Renal cortex interstitium (tissue), 11 donors: ENCODE measurements around the gene CD109. TPM values are rescaled to one million over a fixed set of nuclear protein-coding genes. Genes with fewer than 3 reads are reported as not detected.
"Not testable (repeated sequence)": the region's sequence is repeated elsewhere in the genome, so short reads cannot be mapped to it uniquely, and the experiment has no call there.

ENCODE experiments used
- DNase-seq, 11 donors: peaks; one replicate each; pipeline ENCODE4 v3.0.0-alpha.2; 2013; ENCODE audit warnings: low read depth in 9 of 11, low spot score in 4 of 11; ENCODE audit errors: extremely low read depth in 1 of 11
- polyA plus RNA-seq, 3 donors: library from polyadenylated mRNA; unstranded; fragments of 120-200 nt; gene quantifications; one replicate each; pipeline ENCODE4 v1.2.1, GENCODE V29; 2013; ENCODE audit not compliant: insufficient read length in 3 of 3

The CD109 gene
- polyA plus RNA-seq, 3 donors: 11.9 to 14.9 (median 12.8) TPM

GRCh38 chr6:73713426-73714147 is 17.6 kb downstream of the CD109 start:
- DNase-seq: no peak

- DNase-seq: not testable (repeated sequence)
Observed at GRCh38 chr6:73715111-73715508, 19.1 kb downstream of the CD109 start.

GRCh38 chr6:73719046-73719445 is 23.0 kb downstream of the CD109 start:
- no peak for DNase-seq

GRCh38 chr6:73722318-73723060 is 26.5 kb downstream of the CD109 start:
- no peak for DNase-seq

GRCh38 chr6:73723480-73723879 is 27.5 kb downstream of the CD109 start:
- DNase-seq: not testable (repeated sequence)

GRCh38 chr6:73724389-73724788 is 28.4 kb downstream of the CD109 start:
- DNase-seq: no peak

GRCh38 chr6:73725192-73725591 is 29.2 kb downstream of the CD109 start:
- peak in 1 of 11 donors; percentile 48 for DNase-seq

GRCh38 chr6:73727114-73727513 is 31.1 kb downstream of the CD109 start:
- no peak for DNase-seq

- DNase-seq: no peak
Observed at GRCh38 chr6:73728548-73729205, 32.7 kb downstream of the CD109 start.

GRCh38 chr6:73731285-73731684 is 35.3 kb downstream of the CD109 start:
- no peak for DNase-seq

- peak in 8 of 11 donors; percentile 47 to 66 (median 51) for DNase-seq
Observed at GRCh38 chr6:73732845-73733675, 37.1 kb downstream of the CD109 start.

GRCh38 chr6:73733791-73734190 is 37.8 kb downstream of the CD109 start:
- DNase-seq: no peak

GRCh38 chr6:73734832-73735453 is 38.9 kb downstream of the CD109 start:
- DNase-seq: no peak

GRCh38 chr6:73738367-73739028 is 42.5 kb downstream of the CD109 start:
- no peak for DNase-seq

- DNase-seq: peak; percentile 47 to 81 (median 54)
Observed at GRCh38 chr6:73739096-73739495, 43.1 kb downstream of the CD109 start.

- DNase-seq: no peak
Observed at GRCh38 chr6:73742433-73742832, 46.4 kb downstream of the CD109 start.

GRCh38 chr6:73743081-73743480 is 47.1 kb downstream of the CD109 start:
- no peak for DNase-seq

GRCh38 chr6:73743556-73743955 is 47.6 kb downstream of the CD109 start:
- no peak for DNase-seq
